Activated CD8-positive, alpha-beta T cell treated with anti-CD3 and anti-CD28 coated beads for 36 hours (primary cell): ENCODE data around the gene NECTIN3. TPM values are rescaled to one million over a fixed set of nuclear protein-coding genes. Genes with fewer than 3 reads are reported as not detected.

Source experiments
- ATAC-seq: fragments of 200-7000 bp; cut with Tn5 transposase; one replicate; pipeline ENCODE4 v1.10.0; 2021; ENCODE audit warnings: mild to moderate bottlenecking, moderate library complexity
- CTCF ChIA-PET: fragments of 350-600 bp; sonication (Branson Sonifier 250); formaldehyde crosslinking; loops from one replicate; lab custom pipeline; 2021; ENCODE audit warnings: antibody characterized with exemption; lab: Charles Lee
- POLR2A ChIA-PET: fragments of 350-600 bp; sonication (Branson Sonifier 250); formaldehyde crosslinking; loops from one replicate; lab custom pipeline; 2021; ENCODE audit warnings: antibody characterized with exemption; lab: Charles Lee
- DNase-seq: peaks from one replicate; pipeline ENCODE4 v3.0.0-alpha.2; 2020
- H3K27ac Mint-ChIP-seq: one replicate; pipeline ENCODE4 v1.8.0; 2021; ENCODE audit warnings: mild to moderate bottlenecking, mixed read lengths
- H3K27me3 Mint-ChIP-seq: one replicate; pipeline ENCODE4 v1.8.0; 2021; ENCODE audit warnings: mixed read lengths
- H3K36me3 Mint-ChIP-seq: one replicate; pipeline ENCODE4 v1.8.0; 2021; ENCODE audit warnings: low read depth, mixed read lengths
- H3K4me1 Mint-ChIP-seq: one replicate; pipeline ENCODE4 v1.8.0; 2021; ENCODE audit warnings: low read depth, mixed read lengths
- H3K4me3 Mint-ChIP-seq: one replicate; pipeline ENCODE4 v1.8.0; 2021; ENCODE audit warnings: mild to moderate bottlenecking, moderate library complexity, mixed read lengths
- H3K9me3 Mint-ChIP-seq: one replicate; pipeline ENCODE4 v1.8.0; 2021; ENCODE audit warnings: mixed read lengths
- CTCF ChIP-seq: fragments of 200-600 bp; IDR thresholded peaks from one replicate; pipeline ENCODE4 v1.8.0; 2022; ENCODE audit warnings: antibody characterized with exemption, mild to moderate bottlenecking
- intact Hi-C: fragments of 100-400 bp; cut with micrococcal nuclease; formaldehyde crosslinking; loops from one replicate; pipeline ENCODE4 v1.10.0; 2022
- total RNA-seq, 2 experiments: library from RNA; stranded (reverse); gene quantifications; one replicate each; pipeline ENCODE4 v1.2.3, GENCODE V29; 2021

NECTIN3 gene
- total RNA-seq, 2 experiments from 2014 or later, result 3.0 to 4.3 TPM

GRCh38 chr3:111130827-111131226 lies 59.2 kb downstream of the NECTIN3 start:
- Mint-ChIP-seq H3K4me1 (no peaks in the 10 kb centered on the region), H3K27me3 (no peaks in the 10 kb centered on the region), H3K27ac (no peak overlapping the region), H3K4me3 (no peak overlapping the region), H3K36me3 (no peaks in the 10 kb centered on the region), H3K9me3 (no peaks in the 10 kb centered on the region)
- ChIA-PET CTCF (no interaction called here), POLR2A (no interaction called here)
- ATAC-seq (no peak), DNase-seq (no peak)
- intact Hi-C loops, result no loop called here
- TF ChIP-seq CTCF, result no peak

- no peak for ATAC-seq
- ChIA-PET CTCF (interaction anchor here (0.7 to 0.9 kb wide), 2 partner anchors 177 to 205 kb away, joined by 3 read pairs; no protein-coding TSS in a partner anchor), POLR2A (no interaction called here)
- H3K4me1 Mint-ChIP-seq, result no peaks in the 10 kb centered on the region
- no peaks in the 10 kb centered on the region for H3K36me3 Mint-ChIP-seq
- TF ChIP-seq CTCF, result no peak
- no peak for DNase-seq
- H3K27me3 Mint-ChIP-seq, result peaks cover 1% of the 10 kb centered on the region
- H3K9me3 Mint-ChIP-seq, result no peaks in the 10 kb centered on the region
- no peak overlapping the region for H3K4me3 Mint-ChIP-seq
- no peak overlapping the region for H3K27ac Mint-ChIP-seq
- intact Hi-C loops, result no loop called here
These were observed 62.7 kb downstream of the NECTIN3 start for GRCh38 chr3:111134302-111134701.

GRCh38 chr3:111151438-111151837 lies 79.8 kb downstream of the NECTIN3 start:
- Mint-ChIP-seq H3K4me3 (no peak overlapping the region), H3K9me3 (no peaks in the 10 kb centered on the region), H3K27me3 (no peaks in the 10 kb centered on the region), H3K4me1 (no peaks in the 10 kb centered on the region), H3K36me3 (no peaks in the 10 kb centered on the region), H3K27ac (no peak overlapping the region)
- ATAC-seq (no peak), DNase-seq (no peak)
- intact Hi-C loops, result no loop called here
- ChIA-PET POLR2A (no interaction called here), CTCF (no interaction called here)
- no peak for TF ChIP-seq CTCF

- ChIA-PET CTCF (no interaction called here), POLR2A (no interaction called here)
- H3K27ac Mint-ChIP-seq, result no peak overlapping the region
- no peaks in the 10 kb centered on the region for H3K4me1 Mint-ChIP-seq
- no peak overlapping the region for H3K4me3 Mint-ChIP-seq
- H3K9me3 Mint-ChIP-seq, result no peaks in the 10 kb centered on the region
- no peak for TF ChIP-seq CTCF
- no peaks in the 10 kb centered on the region for H3K36me3 Mint-ChIP-seq
- ATAC-seq (no peak), DNase-seq (no peak)
- intact Hi-C loops, result no loop called here
- no peaks in the 10 kb centered on the region for H3K27me3 Mint-ChIP-seq
These were observed 80.9 kb downstream of the NECTIN3 start for GRCh38 chr3:111152496-111152895.

- POLR2A ChIA-PET, result no interaction called here
- Mint-ChIP-seq H3K9me3 (no peaks in the 10 kb centered on the region), H3K4me1 (no peaks in the 10 kb centered on the region), H3K4me3 (no peak overlapping the region), H3K27ac (no peak overlapping the region), H3K36me3 (no peaks in the 10 kb centered on the region), H3K27me3 (no peaks in the 10 kb centered on the region)
- CTCF ChIA-PET, result no interaction called here
- TF ChIP-seq CTCF, result no peak
- DNase-seq (no peak), ATAC-seq (no peak)
- intact Hi-C loops, result no loop called here
These were observed 84.9 kb downstream of the NECTIN3 start for GRCh38 chr3:111156517-111156916.
